IMR-90 (cell line): ENCODE measurements around the gene KRTAP5-1.

ENCODE experiments used
- POLR2A ChIP-seq: IDR thresholded peaks from 2 replicates; pipeline ENCODE4 v1.6.1; 2012; ENCODE audit warnings: mild to moderate bottlenecking, low read depth, low read length
- RAD21 ChIP-seq: IDR thresholded peaks from 2 replicates; pipeline ENCODE4 v1.6.1; 2012; ENCODE audit warnings: low read length, improper control_type of control experiment
- RCOR1 ChIP-seq: IDR thresholded peaks from 2 replicates; pipeline ENCODE4 v1.6.1; 2012; ENCODE audit warnings: mild to moderate bottlenecking, low read length, improper control_type of control experiment; ENCODE audit not compliant: insufficient replicate concordance
- SMC3 ChIP-seq: fragments of 150-350 bp; IDR thresholded peaks from 2 replicates; pipeline ENCODE4 v1.6.1; 2016; ENCODE audit warnings: low read depth, mild to moderate bottlenecking, antibody characterized with exemption, low read length, moderate library complexity
- USF2 ChIP-seq: fragments of 150-350 bp; IDR thresholded peaks from 2 replicates; pipeline ENCODE4 v1.6.1; 2017; ENCODE audit warnings: mild to moderate bottlenecking, antibody characterized with exemption, low read length, low read depth
- TF ChIP-seq, protein P1 (sequence below): conservative IDR thresholded peaks from 2 replicates; pipeline ENCODE4 v1.5.1; 2012; ENCODE audit warnings: mild to moderate bottlenecking, low read depth, low read length, improper control_type of control experiment

- TF ChIP-seq, protein P1, sequence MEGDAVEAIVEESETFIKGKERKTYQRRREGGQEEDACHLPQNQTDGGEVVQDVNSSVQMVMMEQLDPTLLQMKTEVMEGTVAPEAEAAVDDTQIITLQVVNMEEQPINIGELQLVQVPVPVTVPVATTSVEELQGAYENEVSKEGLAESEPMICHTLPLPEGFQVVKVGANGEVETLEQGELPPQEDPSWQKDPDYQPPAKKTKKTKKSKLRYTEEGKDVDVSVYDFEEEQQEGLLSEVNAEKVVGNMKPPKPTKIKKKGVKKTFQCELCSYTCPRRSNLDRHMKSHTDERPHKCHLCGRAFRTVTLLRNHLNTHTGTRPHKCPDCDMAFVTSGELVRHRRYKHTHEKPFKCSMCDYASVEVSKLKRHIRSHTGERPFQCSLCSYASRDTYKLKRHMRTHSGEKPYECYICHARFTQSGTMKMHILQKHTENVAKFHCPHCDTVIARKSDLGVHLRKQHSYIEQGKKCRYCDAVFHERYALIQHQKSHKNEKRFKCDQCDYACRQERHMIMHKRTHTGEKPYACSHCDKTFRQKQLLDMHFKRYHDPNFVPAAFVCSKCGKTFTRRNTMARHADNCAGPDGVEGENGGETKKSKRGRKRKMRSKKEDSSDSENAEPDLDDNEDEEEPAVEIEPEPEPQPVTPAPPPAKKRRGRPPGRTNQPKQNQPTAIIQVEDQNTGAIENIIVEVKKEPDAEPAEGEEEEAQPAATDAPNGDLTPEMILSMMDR = no peak
- TF ChIP-seq POLR2A (no peak), RCOR1 (no peak), RAD21 (no peak), SMC3 (no peak), USF2 (no peak)
These were observed 47.1 kb upstream of the KRTAP5-1 start for GRCh38 chr11:1632053-1632714.
